Stimulated activated effector memory CD8-positive, alpha-beta T cell treated with anti-CD3 and anti-CD28 coated beads, Interleukin-12 subunit alpha, Interleukin-12 subunit beta, amount 100 ng/mL, for 72 hours (primary cell): Measurements from ENCODE around the gene NDST1.

Experiments used
- ATAC-seq: fragments of 150-1000 bp; cut with Tn5 transposase; 2 replicates; pipeline ENCODE4 v1.10.0; 2021
- DNase-seq, 2 donors: peaks; one replicate each; pipeline ENCODE4 v3.0.0; 2021 to 2022; ENCODE audit warnings: low spot score in 2 of 2
- H3K27ac Mint-ChIP-seq: one replicate; pipeline ENCODE4 v1.8.0; 2022; ENCODE audit warnings: mild to moderate bottlenecking, mixed read lengths
- H3K36me3 Mint-ChIP-seq: one replicate; pipeline ENCODE4 v1.8.0; 2022; ENCODE audit warnings: mild to moderate bottlenecking, mixed read lengths
- H3K4me1 Mint-ChIP-seq: one replicate; pipeline ENCODE4 v1.8.0; 2022; ENCODE audit warnings: mixed read lengths
- H3K4me3 Mint-ChIP-seq: one replicate; pipeline ENCODE4 v1.8.0; 2022; ENCODE audit warnings: mild to moderate bottlenecking, mixed read lengths
- H3K9me3 Mint-ChIP-seq: one replicate; pipeline ENCODE4 v1.8.0; 2022; ENCODE audit warnings: mixed read lengths

The NDST1 gene

GRCh38 chr5:150553911-150554310 lies 46.0 kb downstream of the NDST1 start:
- Mint-ChIP-seq H3K27ac (no peak overlapping the region), H3K36me3 (no peaks in the 10 kb centered on the region)
- no peak for ATAC-seq

DNA sequence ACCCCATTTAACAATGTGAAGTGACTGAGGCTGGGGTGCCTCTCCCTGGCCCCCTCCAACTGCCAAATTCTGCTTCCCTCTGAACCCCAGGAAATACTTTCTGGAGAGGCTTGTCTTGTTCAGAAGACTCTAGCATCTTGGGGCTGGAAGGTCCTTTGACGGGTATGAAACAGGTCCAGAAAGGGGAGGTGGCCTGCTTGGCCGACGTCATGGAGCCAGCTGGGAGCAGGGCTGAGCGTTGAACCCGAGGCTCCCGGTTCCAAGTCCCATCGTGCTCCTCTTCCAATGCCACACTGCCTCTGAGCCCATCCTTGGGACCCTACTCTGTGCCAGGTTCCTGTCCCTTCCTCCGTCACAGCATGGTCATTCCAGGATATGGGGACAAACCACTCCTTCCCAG lies 46.9 kb downstream of the NDST1 start:
- Mint-ChIP-seq H3K27ac (no peak overlapping the region), H3K4me1 (no peaks in the 10 kb centered on the region), H3K4me3 (no peak overlapping the region), H3K9me3 (no peaks in the 10 kb centered on the region), H3K36me3 (no peaks in the 10 kb centered on the region)
- no peak for DNase-seq
- ATAC-seq: no peak

More at GRCh38 chr5:150553911-150554310, 46.0 kb downstream of the NDST1 start:
- Mint-ChIP-seq H3K9me3 (no peaks in the 10 kb centered on the region), H3K4me3 (no peak overlapping the region), H3K4me1 (no peaks in the 10 kb centered on the region)
- DNase-seq: no peak

GRCh38 chr5:150556106-150556505 lies 48.2 kb downstream of the NDST1 start:
- ATAC-seq: no peak
- Mint-ChIP-seq H3K9me3 (no peaks in the 10 kb centered on the region), H3K4me1 (no peaks in the 10 kb centered on the region), H3K4me3 (no peak overlapping the region), H3K36me3 (no peaks in the 10 kb centered on the region), H3K27ac (no peak overlapping the region)
- DNase-seq: no peak

GRCh38 chr5:150556859-150557508 lies 49.1 kb downstream of the NDST1 start:
- Mint-ChIP-seq H3K36me3 (no peaks in the 10 kb centered on the region), H3K9me3 (no peaks in the 10 kb centered on the region), H3K4me1 (no peaks in the 10 kb centered on the region), H3K4me3 (no peak overlapping the region), H3K27ac (no peak overlapping the region)
- DNase-seq (no peak), ATAC-seq (no peak)

DNA sequence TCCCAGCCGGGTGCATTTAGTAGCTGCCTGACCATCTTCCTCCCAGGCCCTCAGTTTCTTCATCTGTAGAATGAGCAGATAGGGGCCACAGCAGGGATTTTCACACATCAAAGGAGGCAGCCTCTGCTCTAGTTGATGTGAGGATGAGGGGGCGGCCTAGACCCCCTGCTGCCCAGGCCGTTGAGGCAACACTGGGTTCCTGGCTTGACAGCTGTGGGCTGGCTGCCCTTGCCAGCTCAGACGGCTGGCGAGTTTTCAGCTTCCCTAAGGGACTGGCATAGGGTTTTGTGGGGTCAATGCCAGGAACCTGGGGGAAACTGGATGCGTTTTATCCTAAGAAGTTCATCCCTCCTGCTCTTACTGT lies 49.6 kb downstream of the NDST1 start:
- Mint-ChIP-seq H3K9me3 (no peaks in the 10 kb centered on the region), H3K4me1 (no peaks in the 10 kb centered on the region), H3K36me3 (no peaks in the 10 kb centered on the region), H3K4me3 (no peak overlapping the region), H3K27ac (no peak overlapping the region)
- DNase-seq: no peak
- no peak for ATAC-seq

GRCh38 chr5:150558088-150558621 lies 50.2 kb downstream of the NDST1 start:
- ATAC-seq (no peak), DNase-seq (no peak)
- no peaks in the 10 kb centered on the region for H3K36me3 Mint-ChIP-seq
- H3K4me3 Mint-ChIP-seq: no peak overlapping the region
- H3K4me1 Mint-ChIP-seq: no peaks in the 10 kb centered on the region
- H3K27ac Mint-ChIP-seq: no peak overlapping the region
- no peaks in the 10 kb centered on the region for H3K9me3 Mint-ChIP-seq

GRCh38 chr5:150559088-150559487 lies 51.2 kb downstream of the NDST1 start:
- no peak for ATAC-seq
- H3K27ac Mint-ChIP-seq: no peak overlapping the region
- no peak overlapping the region for H3K4me3 Mint-ChIP-seq
- no peaks in the 10 kb centered on the region for H3K9me3 Mint-ChIP-seq
- H3K4me1 Mint-ChIP-seq: no peaks in the 10 kb centered on the region
- DNase-seq: no peak
- H3K36me3 Mint-ChIP-seq: no peaks in the 10 kb centered on the region

DNA sequence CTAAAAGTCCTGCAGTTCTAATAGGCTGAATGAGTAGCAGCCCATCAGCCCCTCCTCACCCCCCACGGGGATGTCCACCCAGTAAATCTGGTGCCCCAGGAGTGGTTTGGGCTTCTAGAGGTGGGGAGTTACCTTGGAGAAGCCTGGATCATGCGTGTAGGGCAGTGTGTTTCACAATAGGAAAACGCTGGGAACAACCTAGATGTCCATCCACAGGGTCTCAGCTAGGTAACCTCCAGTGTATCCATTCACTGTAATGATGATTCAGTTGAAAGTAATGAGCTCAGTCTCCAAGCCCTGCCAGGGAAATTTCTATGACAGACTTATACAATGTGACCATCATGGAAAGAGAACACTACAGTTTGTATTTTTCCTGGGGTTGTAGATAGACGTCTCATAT lies 51.8 kb downstream of the NDST1 start:
- Mint-ChIP-seq H3K4me3 (no peak overlapping the region), H3K36me3 (no peaks in the 10 kb centered on the region), H3K4me1 (no peaks in the 10 kb centered on the region), H3K9me3 (no peaks in the 10 kb centered on the region), H3K27ac (no peak overlapping the region)
- DNase-seq: no peak
- ATAC-seq: no peak

GRCh38 chr5:150560401-150561191 lies 52.7 kb downstream of the NDST1 start:
- H3K4me1 Mint-ChIP-seq: no peaks in the 10 kb centered on the region
- no peak overlapping the region for H3K27ac Mint-ChIP-seq
- DNase-seq (peak; percentile 78 to 90), ATAC-seq (peak; percentile 83)
- no peaks in the 10 kb centered on the region for H3K9me3 Mint-ChIP-seq
- H3K36me3 Mint-ChIP-seq: no peaks in the 10 kb centered on the region
- no peak overlapping the region for H3K4me3 Mint-ChIP-seq

- Mint-ChIP-seq H3K4me1 (no peaks in the 10 kb centered on the region), H3K27ac (no peak overlapping the region), H3K9me3 (no peaks in the 10 kb centered on the region), H3K36me3 (no peaks in the 10 kb centered on the region), H3K4me3 (no peak overlapping the region)
- no peak for DNase-seq
- no peak for ATAC-seq
These were observed 53.2 kb downstream of the NDST1 start for GRCh38 chr5:150561192-150561512.

- no peak for ATAC-seq
- Mint-ChIP-seq H3K4me3 (no peak overlapping the region), H3K36me3 (no peaks in the 10 kb centered on the region), H3K4me1 (no peaks in the 10 kb centered on the region), H3K9me3 (no peaks in the 10 kb centered on the region), H3K27ac (no peak overlapping the region)
- no peak for DNase-seq
These were observed 53.8 kb downstream of the NDST1 start for GRCh38 chr5:150561571-150562275.

DNA sequence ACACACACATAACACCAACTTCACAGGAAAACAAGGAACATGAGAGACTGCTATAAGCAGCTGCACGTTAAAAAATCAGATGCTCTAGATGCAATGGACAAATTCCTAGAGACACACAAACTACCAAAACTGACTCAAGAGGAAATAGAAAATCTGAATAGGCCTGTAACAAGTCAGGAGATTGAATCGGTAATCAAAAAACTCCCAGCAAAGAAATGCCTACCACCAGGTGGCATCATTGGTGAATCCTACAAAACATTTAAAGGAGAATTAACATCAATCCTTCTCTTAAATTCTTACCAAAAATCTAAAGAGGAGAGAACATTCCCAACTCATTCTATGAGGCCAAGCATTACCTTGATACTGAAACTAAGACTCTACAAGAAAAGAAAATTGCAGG lies 54.9 kb downstream of the NDST1 start:
- Mint-ChIP-seq H3K4me1 (no peaks in the 10 kb centered on the region), H3K9me3 (no peaks in the 10 kb centered on the region), H3K36me3 (no peaks in the 10 kb centered on the region), H3K4me3 (no peak overlapping the region), H3K27ac (no peak overlapping the region)
- no peak for DNase-seq
- no peak for ATAC-seq

GRCh38 chr5:150565868-150566267 lies 57.9 kb downstream of the NDST1 start:
- no peak for DNase-seq
- Mint-ChIP-seq H3K9me3 (no peaks in the 10 kb centered on the region), H3K27ac (no peak overlapping the region), H3K4me3 (no peak overlapping the region), H3K4me1 (no peaks in the 10 kb centered on the region), H3K36me3 (no peaks in the 10 kb centered on the region)
- ATAC-seq: no peak

- Mint-ChIP-seq H3K9me3 (no peaks in the 10 kb centered on the region), H3K27ac (no peak overlapping the region), H3K4me1 (no peaks in the 10 kb centered on the region), H3K36me3 (no peaks in the 10 kb centered on the region), H3K4me3 (no peak overlapping the region)
- no peak for DNase-seq
- no peak for ATAC-seq
These were observed 59.2 kb downstream of the NDST1 start for GRCh38 chr5:150567031-150567717.

DNA sequence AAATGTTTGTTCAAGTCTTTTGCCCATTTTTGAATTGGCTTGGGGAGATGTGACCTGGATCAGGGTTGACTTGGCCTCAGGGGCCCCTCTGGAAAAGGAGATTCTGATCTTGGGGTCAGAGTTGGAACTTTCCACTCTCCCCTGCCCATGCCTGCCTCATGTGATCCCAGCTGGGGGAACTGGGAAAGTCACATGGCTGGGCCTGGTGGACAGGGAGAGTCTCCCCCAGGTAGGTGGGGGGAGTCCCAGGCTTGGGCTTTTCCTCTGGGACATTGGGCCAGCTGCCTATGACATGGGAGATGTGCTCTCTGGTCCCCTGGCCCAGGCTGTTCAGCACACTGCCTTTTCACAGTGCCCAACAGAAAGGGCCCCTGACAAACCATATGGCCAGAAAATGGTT lies 60.7 kb downstream of the NDST1 start:
- Mint-ChIP-seq H3K4me1 (no peaks in the 10 kb centered on the region), H3K9me3 (no peaks in the 10 kb centered on the region), H3K4me3 (no peak overlapping the region), H3K36me3 (no peaks in the 10 kb centered on the region), H3K27ac (no peak overlapping the region)
- ATAC-seq (no peak), DNase-seq (no peak)
